Stomach (tissue), 4 donors: ENCODE measurements around the gene TRAM2.

Experiments
- CTCF ChIP-seq, 7 experiments: fragments of 450-650 bp in 4 of 7; fragments of 200-600 bp in 3 of 7; sonication (generic) in 3 of 7; IDR thresholded peaks; one replicate each; pipeline ENCODE4 v1.5.1; 2016 to 2019; ENCODE audit warnings: antibody characterized with exemption in 7 of 7, control low read depth in 2 of 7, mild to moderate bottlenecking in 1 of 7
- POLR2A ChIP-seq, 4 donors: fragments of 450-650 bp; IDR thresholded peaks; one replicate each; pipeline ENCODE4 v1.6.1; 2016; ENCODE audit warnings: antibody characterized with exemption in 4 of 4, control low read depth in 2 of 4, mild to moderate bottlenecking in 1 of 4, moderate library complexity in 1 of 4

GRCh38 chr6:52621631-52622030 lies 44.8 kb upstream of the TRAM2 start:
- TF ChIP-seq CTCF (IDR thresholded peaks at IDR 0.05) (no peak), POLR2A (IDR thresholded peaks at IDR 0.05) (no peak)
